GM23248 (cell line): ENCODE measurements around the gene CHTF18. TPM values are rescaled to one million over a fixed set of nuclear protein-coding genes. Genes with fewer than 3 reads are reported as not detected.
A peak's percentile ranks its signal among the peaks of the same experiment; 100 is the strongest.

Experiments
- DNase-seq: peaks from one replicate; pipeline ENCODE4 v3.0.0-alpha.2; 2015
- H2AFZ ChIP-seq: fragments of 200-600 bp; sonication (generic); 2 replicates; pipeline ENCODE4 v1.6.1; 2016; ENCODE audit warnings: antibody characterized with exemption
- H3F3A ChIP-seq: fragments of 200-600 bp; sonication (generic); 2 replicates; pipeline ENCODE4 v1.6.1; 2016; ENCODE audit warnings: mild to moderate bottlenecking, antibody characterized with exemption, mixed run types; ENCODE audit not compliant: insufficient read depth
- H3K27ac ChIP-seq: fragments of 200-600 bp; sonication (generic); 2 replicates; pipeline ENCODE4 v1.5.1; 2016; ENCODE audit warnings: mild to moderate bottlenecking
- H3K27me3 ChIP-seq: fragments of 200-600 bp; sonication (generic); replicated peaks from 2 replicates; pipeline ENCODE4 v1.6.1; 2016; ENCODE audit warnings: mild to moderate bottlenecking; ENCODE audit not compliant: insufficient read depth
- H3K36me3 ChIP-seq: fragments of 200-600 bp; sonication (generic); 2 replicates; pipeline ENCODE4 v1.6.1; 2016; ENCODE audit warnings: low read depth, mild to moderate bottlenecking
- H3K4me1 ChIP-seq: fragments of 200-600 bp; sonication (generic); 2 replicates; pipeline ENCODE4 v1.6.1; 2016; ENCODE audit warnings: mild to moderate bottlenecking; ENCODE audit not compliant: insufficient read depth
- H3K4me2 ChIP-seq: fragments of 200-600 bp; sonication (generic); one replicate; pipeline ENCODE4 v1.6.1; 2016; ENCODE audit warnings: mild to moderate bottlenecking; ENCODE audit not compliant: unreplicated experiment
- H3K4me3 ChIP-seq: fragments of 200-600 bp; sonication (generic); 2 replicates; pipeline ENCODE4 v1.5.1; 2016; ENCODE audit warnings: mild to moderate bottlenecking
- H3K79me2 ChIP-seq: fragments of 200-600 bp; sonication (generic); 2 replicates; pipeline ENCODE4 v1.6.1; 2016; ENCODE audit warnings: mild to moderate bottlenecking; ENCODE audit not compliant: insufficient read depth
- H3K9ac ChIP-seq: fragments of 200-600 bp; sonication (generic); 2 replicates; pipeline ENCODE4 v1.6.1; 2016; ENCODE audit warnings: mild to moderate bottlenecking
- H3K9me2 ChIP-seq: fragments of 200-600 bp; sonication (generic); 2 replicates; pipeline ENCODE4 v1.6.1; 2016; ENCODE audit warnings: mixed run types, mild to moderate bottlenecking, moderate library complexity; ENCODE audit not compliant: insufficient read depth
- H3K9me3 ChIP-seq: fragments of 200-600 bp; sonication (generic); one replicate; pipeline ENCODE4 v1.6.1; 2017; ENCODE audit warnings: low read depth
- H4K20me1 ChIP-seq: fragments of 200-600 bp; sonication (generic); 2 replicates; pipeline ENCODE4 v1.6.0; 2016; ENCODE audit not compliant: insufficient read depth
- EZH2 ChIP-seq: fragments of 200-600 bp; sonication (generic); IDR thresholded peaks from 2 replicates; pipeline ENCODE4 v1.6.1; 2018; ENCODE audit warnings: antibody characterized with exemption, mild to moderate bottlenecking; ENCODE audit not compliant: insufficient read depth, poor library complexity, severe bottlenecking
- EZH2phosphoT487 ChIP-seq: fragments of 200-600 bp; sonication (generic); IDR thresholded peaks from 2 replicates; pipeline ENCODE4 v1.6.1; 2018; ENCODE audit warnings: antibody characterized with exemption, moderate library complexity, mild to moderate bottlenecking, low read depth; ENCODE audit not compliant: insufficient read depth
- WGBS, 2 experiments: methylation state at CpG; one replicate each; pipeline ENCODE4 v1.1.6; 2015 to 2017; ENCODE audit warnings: low lambda C conversion rate in 2 of 2, low coverage in 1 of 2; ENCODE audit errors: missing lambda C conversion rate in 2 of 2; 5-methylcytosine and 5-hydroxymethylcytosine counted together
- in situ Hi-C: fragments of 300-500 bp; cut with MboI; formaldehyde crosslinking; loops from 2 replicates; pipeline ENCODE4 v1.15.0; 2020
- polyA plus RNA-seq: library from polyadenylated mRNA; unstranded; fragments of >200 nt; fragmentation: Nextera tagmentation; extraction: Ambion mirVana; gene quantifications from 2 replicates; pipeline ENCODE4 v1.2.1, GENCODE V29; 2016
- total RNA-seq: library from RNA; depleted of rRNA; stranded (reverse); fragments of >200 nt; shearing (Covaris generic); gene quantifications from 2 replicates; pipeline ENCODE4 v1.2.3, GENCODE V29; 2014; rRNA removed

The CHTF18 gene
- total RNA-seq (9.1 and 13.1 TPM in 2 replicates), polyA plus RNA-seq (8.0 and 8.8 TPM in 2 replicates)

GRCh38 chr16:788399-789126, at the start of gene CHTF18:
CHTF18 (plus strand) TSS chr16:788620; CDS start chr16:788685, 65 bp downstream.
- 0 to 1% methylated on average over 61 to 73 of the region's 97 CpGs for WGBS, 2 experiments
- no peaks in the 10 kb centered on the region for H4K20me1 ChIP-seq
- H3K4me1 ChIP-seq, result no peaks in the 10 kb centered on the region
- H3K9me3 ChIP-seq, result no peaks in the 10 kb centered on the region
- H3K27ac ChIP-seq, result no peak within 1 kb of the TSS
- H3K9me2 ChIP-seq, result no peaks in the 10 kb centered on the region
- H3K27me3 ChIP-seq, result no peaks in the 10 kb centered on the region
- peaks cover 19% of the 10 kb centered on the region for H3K79me2 ChIP-seq
- in situ Hi-C loops, result no loop called here
- DNase-seq, result peak; percentile 98
- H3K4me2 ChIP-seq, result peak within 1 kb of the TSS; percentile 98
- H3F3A ChIP-seq, result no peaks in the 10 kb centered on the region
- H2AFZ ChIP-seq, result peak within 1 kb of the TSS; percentile 82
- H3K4me3 ChIP-seq, result peak within 1 kb of the TSS; percentile 98
- TF ChIP-seq EZH2phosphoT487 (no peak), EZH2 (no peak)
- H3K36me3 ChIP-seq, result no peaks in the 10 kb centered on the region
- H3K9ac ChIP-seq, result peak within 1 kb of the TSS; percentile 85

- no peaks in the 10 kb centered on the region for H4K20me1 ChIP-seq
- no peaks in the 10 kb centered on the region for H3K27me3 ChIP-seq
- H3K4me1 ChIP-seq, result no peaks in the 10 kb centered on the region; the same call in 1 of the 2 replicates
- in situ Hi-C loops, result no loop called here
- 43 to 44% methylated on average over 37 to 38 of the region's 38 CpGs for WGBS, 2 experiments
- H3K79me2 ChIP-seq, result no peaks in the 10 kb centered on the region; the same call in 1 of the 2 replicates
- peak overlapping the region; percentile 97 for H2AFZ ChIP-seq
- H3K27ac ChIP-seq, result no peak overlapping the region
- TF ChIP-seq EZH2phosphoT487 (no peak), EZH2 (no peak)
- H3K9me2 ChIP-seq, result no peaks in the 10 kb centered on the region
- no peaks in the 10 kb centered on the region for H3K36me3 ChIP-seq
- H3F3A ChIP-seq, result no peaks in the 10 kb centered on the region
- H3K9me3 ChIP-seq, result no peaks in the 10 kb centered on the region
- DNase-seq, result no peak
- H3K4me2 ChIP-seq, result peak overlapping the region; percentile 92
- H3K9ac ChIP-seq, result peak overlapping the region; percentile 86
- peak overlapping the region; percentile 89 for H3K4me3 ChIP-seq
Observed at GRCh38 chr16:739560-740458, 48.6 kb upstream of the CHTF18 start.

- TF ChIP-seq EZH2 (no peak), EZH2phosphoT487 (no peak)
- DNase-seq, result peak; percentile 40
- Histone ChIP-seq H3K9ac (peak overlapping the region; percentile 86), H3K36me3 (no peaks in the 10 kb centered on the region), H3K27me3 (no peaks in the 10 kb centered on the region), H3K4me3 (peak overlapping the region; percentile 89), H3K9me3 (no peaks in the 10 kb centered on the region), H3F3A (no peaks in the 10 kb centered on the region), H3K4me1 (no peaks in the 10 kb centered on the region; the same call in 1 of the 2 replicates), H4K20me1 (no peaks in the 10 kb centered on the region), H2AFZ (peak overlapping the region; percentile 97), H3K9me2 (no peaks in the 10 kb centered on the region), H3K27ac (no peak overlapping the region), H3K4me2 (peak overlapping the region; percentile 92), H3K79me2 (no peaks in the 10 kb centered on the region; the same call in 1 of the 2 replicates)
- in situ Hi-C loops, result no loop called here
- 0 to 2% methylated on average over 11 to 21 of the region's 22 CpGs for WGBS, 2 experiments
Observed at GRCh38 chr16:740459-740763, 48.0 kb upstream of the CHTF18 start.

GRCh38 chr16:740764-741505, 47.5 kb upstream of the CHTF18 start, which contains the start of gene CIAO3:
CIAO3 (minus strand) TSS chr16:740997; CDS start chr16:740985, 12 bp downstream.
- peak within 1 kb of the TSS; percentile 97 for H2AFZ ChIP-seq
- no peaks in the 10 kb centered on the region; the same call in 1 of the 2 replicates for H3K79me2 ChIP-seq
- H3K27ac ChIP-seq, result no peak within 1 kb of the TSS
- H3K27me3 ChIP-seq, result no peaks in the 10 kb centered on the region
- H3K9me2 ChIP-seq, result no peaks in the 10 kb centered on the region
- 3 to 5% methylated on average over 47 to 58 of the region's 79 CpGs for WGBS, 2 experiments
- in situ Hi-C loops, result no loop called here
- peak within 1 kb of the TSS; percentile 86 for H3K9ac ChIP-seq
- peak; percentile 96 for DNase-seq
- H3K36me3 ChIP-seq, result no peaks in the 10 kb centered on the region
- H3F3A ChIP-seq, result no peaks in the 10 kb centered on the region
- peak within 1 kb of the TSS; percentile 89 for H3K4me3 ChIP-seq
- H3K4me2 ChIP-seq, result peak within 1 kb of the TSS; percentile 92
- no peaks in the 10 kb centered on the region for H3K9me3 ChIP-seq
- no peaks in the 10 kb centered on the region for H4K20me1 ChIP-seq
- no peaks in the 10 kb centered on the region; the same call in 1 of the 2 replicates for H3K4me1 ChIP-seq
- TF ChIP-seq EZH2 (no peak), EZH2phosphoT487 (no peak)
